Jurkat, Clone E6-1 (cell line): ENCODE measurements around the gene FAM32A.

ENCODE experiments used
- DNase-seq: peaks from one replicate; pipeline ENCODE4 v3.0.0-alpha.2; 2011; ENCODE audit warnings: low read depth, low spot score
- H3K4me3 ChIP-seq: 2 replicates; pipeline ENCODE4 v1.5.1; 2011; ENCODE audit warnings: mild to moderate bottlenecking, low read length, control low read depth, moderate library complexity

Gene FAM32A

GRCh38 chr19:16233836-16234551 lies 48.8 kb downstream of the FAM32A start:
- no peak for DNase-seq

GRCh38 chr19:16234552-16235445 lies 49.6 kb downstream of the FAM32A start:
- DNase-seq, result no peak
- no peak overlapping the region for H3K4me3 ChIP-seq

More at GRCh38 chr19:16233836-16234551, 48.8 kb downstream of the FAM32A start:
- no peak overlapping the region for H3K4me3 ChIP-seq

DNA sequence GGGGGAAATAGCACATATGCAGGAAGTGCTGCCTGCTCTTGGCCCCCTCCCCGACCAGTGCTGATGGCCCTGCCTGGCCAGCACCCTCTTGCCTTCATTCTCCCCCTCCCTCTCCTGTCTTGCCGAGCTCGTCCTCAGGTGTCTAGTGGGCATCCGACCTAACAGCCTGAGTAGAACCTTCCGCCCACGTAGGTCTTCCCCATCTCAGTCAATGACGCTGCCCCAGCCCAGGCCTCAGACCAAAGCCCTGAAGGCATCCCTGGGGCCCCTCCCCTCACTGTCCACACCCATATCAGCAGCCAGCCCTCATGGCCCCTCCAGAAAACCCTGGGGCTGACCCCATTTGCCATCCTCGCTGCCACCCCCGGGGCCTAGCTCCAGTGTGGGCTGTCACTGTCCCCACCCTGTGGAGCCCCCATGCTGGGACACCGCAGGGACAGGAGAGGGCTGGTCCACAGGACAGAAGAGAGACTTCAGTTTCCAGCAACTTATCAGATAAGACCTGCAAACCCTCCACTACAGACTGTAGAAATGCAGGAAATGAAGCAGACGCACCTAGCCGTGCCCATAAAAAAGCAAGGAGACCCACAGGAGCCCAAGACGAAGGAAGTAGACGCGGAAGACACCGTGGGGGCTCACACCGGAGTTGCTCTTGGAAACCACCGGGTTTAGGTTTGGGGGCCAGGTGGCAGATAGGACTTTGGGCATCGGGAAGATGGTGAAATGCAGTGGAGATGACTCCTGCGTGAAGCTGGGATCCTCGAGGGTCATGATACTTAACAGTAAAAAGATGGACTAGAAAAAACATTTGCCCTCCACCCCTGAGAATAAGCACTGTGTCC lies 50.8 kb downstream of the FAM32A start:
- H3K4me3 ChIP-seq, result no peak overlapping the region
- no peak for DNase-seq
